IPS-18c (cell line): ENCODE measurements around the gene NCSTN.

Experiments used
- H3K4me3 ChIP-seq: 2 replicates; pipeline ENCODE4 v1.7.0; 2013; ENCODE audit warnings: low read depth, mild to moderate bottlenecking, low read length, moderate library complexity; ENCODE audit not compliant: insufficient read depth
- H3K9me3 ChIP-seq: one replicate; pipeline ENCODE4 v1.6.1; 2013; ENCODE audit warnings: mild to moderate bottlenecking, low read length, moderate library complexity; ENCODE audit not compliant: control insufficient read depth, insufficient read depth

Gene NCSTN

GRCh38 chr1:160342953-160343869, at the start of gene NCSTN, which contains the start of gene COPA:
NCSTN (plus strand) TSS chr1:160343383; CDS start chr1:160343397, 14 bp downstream.
COPA (minus strand) TSS chr1:160343250; CDS start chr1:160343170, 80 bp downstream.
- H3K9me3 ChIP-seq, result no peaks in the 10 kb centered on the region
- peak within 1 kb of the TSS; percentile 87 for H3K4me3 ChIP-seq

DNA sequence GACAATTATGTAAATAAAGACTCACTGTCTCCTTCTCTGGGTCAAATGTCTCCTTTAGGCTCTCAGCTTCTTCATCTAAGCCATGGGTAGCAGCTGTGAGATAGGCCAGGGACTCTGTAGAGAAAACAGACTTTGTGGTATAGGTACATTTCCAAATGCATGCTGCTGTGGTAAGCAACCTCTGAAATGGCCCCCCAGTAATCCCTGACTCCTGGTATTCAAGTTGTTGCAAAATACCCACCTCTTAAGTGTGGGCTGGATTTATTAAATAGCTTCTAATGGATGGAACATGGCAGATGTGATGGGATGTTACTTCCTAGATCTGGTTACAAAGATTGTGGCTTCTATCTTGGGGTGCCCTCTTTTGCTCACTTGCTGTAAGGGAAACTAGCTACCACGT, 47.1 kb upstream of the NCSTN start:
- Histone ChIP-seq H3K4me3 (no peak overlapping the region), H3K9me3 (no peaks in the 10 kb centered on the region)

- Histone ChIP-seq H3K4me3 (no peak overlapping the region), H3K9me3 (no peaks in the 10 kb centered on the region)
These were observed 43.0 kb upstream of the NCSTN start for GRCh38 chr1:160300173-160300572.

DNA sequence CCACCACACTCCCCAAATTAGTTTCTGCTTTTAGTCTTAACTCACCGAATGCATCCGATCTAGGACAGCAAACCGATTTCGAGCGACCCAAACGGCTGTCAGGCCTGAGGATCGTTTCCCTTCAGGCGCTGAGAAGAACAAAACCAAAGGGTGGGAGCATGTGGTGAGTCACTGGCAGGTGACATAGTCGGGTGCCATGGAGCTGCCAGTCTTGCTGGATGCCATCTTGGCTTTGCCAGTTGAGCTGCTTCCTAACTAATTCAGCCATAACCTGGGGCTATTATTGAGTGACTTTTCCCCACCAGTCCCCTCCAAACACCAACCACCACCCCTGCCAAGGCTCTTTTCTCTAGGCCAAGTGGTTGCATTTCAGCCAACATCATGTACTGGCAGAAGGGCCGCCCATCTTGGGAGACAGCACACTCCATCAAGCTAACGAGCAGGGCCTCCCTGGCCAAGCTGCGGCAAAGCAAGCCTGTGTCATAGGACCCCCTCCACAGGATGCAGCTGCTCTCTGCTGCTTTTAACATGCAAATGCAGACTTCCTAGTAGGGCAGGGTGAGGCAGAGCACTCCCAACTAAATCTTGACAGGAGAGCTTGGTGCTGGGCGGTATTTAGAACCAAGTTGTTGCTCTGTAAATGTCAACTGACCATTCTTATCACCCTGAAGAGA, 35.9 kb upstream of the NCSTN start:
- no peaks in the 10 kb centered on the region for H3K9me3 ChIP-seq
- no peak overlapping the region for H3K4me3 ChIP-seq

- Histone ChIP-seq H3K4me3 (no peak overlapping the region), H3K9me3 (peaks cover 2% of the 10 kb centered on the region)
These were observed 34.6 kb upstream of the NCSTN start for GRCh38 chr1:160308451-160309184.

GRCh38 chr1:160309185-160309557, 34.0 kb upstream of the NCSTN start:
- Histone ChIP-seq H3K4me3 (no peak overlapping the region), H3K9me3 (peaks cover 2% of the 10 kb centered on the region)

DNA sequence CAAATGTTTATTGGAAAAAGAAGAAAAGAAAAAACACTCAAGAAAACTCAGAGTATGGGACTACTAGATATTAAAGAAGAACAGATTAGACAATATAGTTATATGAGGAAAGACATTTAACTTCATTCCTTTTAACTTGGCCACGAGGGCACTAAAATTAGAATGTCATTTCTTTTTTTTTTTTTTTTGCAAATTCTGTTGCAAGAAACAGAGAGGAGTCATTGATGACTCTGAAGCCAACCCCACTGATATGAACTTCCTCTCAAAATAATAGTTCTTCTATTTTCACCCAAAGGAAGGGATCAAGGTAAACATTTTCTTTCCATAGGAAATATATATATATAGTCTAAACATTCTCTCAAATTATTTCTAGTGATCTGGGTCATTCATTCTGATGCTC, 33.6 kb upstream of the NCSTN start:
- H3K4me3 ChIP-seq, result no peak overlapping the region
- H3K9me3 ChIP-seq, result peaks cover 2% of the 10 kb centered on the region

DNA sequence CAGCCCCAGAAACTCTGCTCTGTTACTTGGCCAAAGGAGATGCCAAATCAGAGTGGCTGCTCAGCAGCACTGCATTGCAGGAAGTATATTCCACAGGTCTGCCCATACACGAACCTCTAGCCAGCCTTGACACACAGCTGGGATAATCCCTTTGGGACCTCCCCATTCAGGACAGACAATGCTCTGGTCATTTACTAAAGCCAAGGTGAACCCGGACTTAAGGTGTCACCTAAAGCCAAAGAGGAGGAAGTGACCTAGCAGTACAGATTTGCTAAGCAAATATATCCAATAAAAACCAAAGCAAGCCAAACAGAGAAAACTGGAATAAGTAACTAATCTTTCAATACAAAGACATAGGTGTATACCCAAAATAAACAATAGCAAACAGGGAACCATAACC, 27.8 kb upstream of the NCSTN start:
- H3K4me3 ChIP-seq, result no peak overlapping the region
- peaks cover 2% of the 10 kb centered on the region for H3K9me3 ChIP-seq

- Histone ChIP-seq H3K4me3 (no peak overlapping the region), H3K9me3 (no peaks in the 10 kb centered on the region)
These were observed 20.4 kb upstream of the NCSTN start for GRCh38 chr1:160322831-160323230.

- no peak overlapping the region for H3K4me3 ChIP-seq
These were observed 17.9 kb upstream of the NCSTN start for GRCh38 chr1:160325252-160325651.

DNA sequence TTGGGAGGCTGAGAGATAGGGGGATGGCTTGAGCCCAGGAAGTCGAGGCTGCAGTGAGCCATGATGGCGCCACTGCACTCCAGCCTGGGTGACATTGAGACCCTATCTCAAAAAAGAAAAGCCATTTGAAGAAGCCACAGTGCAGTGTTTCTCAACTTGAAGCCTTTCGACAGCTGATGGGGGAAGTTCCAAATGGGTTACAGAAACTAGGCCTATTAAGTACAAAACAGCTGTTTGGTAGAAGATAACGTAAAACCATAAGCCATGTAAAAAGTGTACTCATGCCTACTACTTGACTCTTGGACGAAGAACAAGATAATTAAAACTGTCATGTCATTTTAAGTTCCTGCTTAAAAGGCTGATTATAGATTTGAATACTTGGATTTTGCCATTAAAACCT, 16.8 kb upstream of the NCSTN start:
- Histone ChIP-seq H3K9me3 (no peaks in the 10 kb centered on the region), H3K4me3 (no peak overlapping the region)

More at GRCh38 chr1:160325252-160325651, 17.9 kb upstream of the NCSTN start:
- H3K9me3 ChIP-seq, result no peaks in the 10 kb centered on the region

DNA sequence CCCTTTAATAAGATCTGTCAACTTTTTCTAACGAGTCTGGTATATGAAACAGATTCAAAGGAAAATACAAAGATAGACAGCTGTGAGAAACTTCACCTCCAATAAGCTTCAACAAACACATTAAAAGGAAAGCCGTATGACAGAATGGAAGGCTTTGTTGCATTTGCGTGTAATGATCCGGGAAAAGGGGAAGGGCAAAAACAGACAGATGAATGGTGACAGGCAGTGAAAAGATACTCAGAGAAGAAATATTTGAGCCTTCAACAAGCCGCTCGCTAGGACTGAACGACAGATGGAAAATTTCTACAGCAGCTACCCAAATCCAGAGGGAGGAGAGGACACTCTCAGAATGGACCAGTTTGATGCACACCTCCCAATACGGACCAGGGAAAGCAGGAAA, 15.0 kb upstream of the NCSTN start:
- no peak overlapping the region for H3K4me3 ChIP-seq

DNA sequence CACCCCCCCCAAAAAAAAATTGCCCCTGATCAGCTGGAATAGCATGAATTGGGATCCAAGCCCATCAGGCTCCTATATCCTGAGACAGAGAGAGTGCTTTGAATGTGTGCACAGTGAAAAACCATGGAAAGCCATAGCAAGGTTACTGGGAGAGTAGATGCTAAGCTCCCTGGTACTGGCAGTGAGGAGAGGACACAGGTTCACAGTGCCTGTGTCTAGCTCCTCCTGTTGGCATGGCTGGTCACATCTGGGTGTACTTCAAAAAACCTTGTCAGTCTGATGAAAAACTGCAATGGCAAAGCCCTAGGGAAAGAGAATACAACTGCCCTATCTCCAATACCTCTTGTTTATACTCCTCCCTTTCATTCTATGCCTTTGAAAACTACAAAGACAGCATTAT, 13.1 kb upstream of the NCSTN start:
- no peaks in the 10 kb centered on the region for H3K9me3 ChIP-seq

More for the DNA sequence above, 15.0 kb upstream of the NCSTN start:
- H3K9me3 ChIP-seq, result no peaks in the 10 kb centered on the region

GRCh38 chr1:160332516-160332915, 10.7 kb upstream of the NCSTN start:
- no peak overlapping the region for H3K4me3 ChIP-seq
- no peaks in the 10 kb centered on the region for H3K9me3 ChIP-seq

More for the DNA sequence above, 13.1 kb upstream of the NCSTN start:
- H3K4me3 ChIP-seq, result no peak overlapping the region

GRCh38 chr1:160338580-160338979, 4.6 kb upstream of the NCSTN start:
- Histone ChIP-seq H3K9me3 (no peaks in the 10 kb centered on the region), H3K4me3 (no peak overlapping the region)

GRCh38 chr1:160340146-160340545, 3.0 kb upstream of the NCSTN start:
- no peaks in the 10 kb centered on the region for H3K9me3 ChIP-seq
- H3K4me3 ChIP-seq, result no peak overlapping the region

DNA sequence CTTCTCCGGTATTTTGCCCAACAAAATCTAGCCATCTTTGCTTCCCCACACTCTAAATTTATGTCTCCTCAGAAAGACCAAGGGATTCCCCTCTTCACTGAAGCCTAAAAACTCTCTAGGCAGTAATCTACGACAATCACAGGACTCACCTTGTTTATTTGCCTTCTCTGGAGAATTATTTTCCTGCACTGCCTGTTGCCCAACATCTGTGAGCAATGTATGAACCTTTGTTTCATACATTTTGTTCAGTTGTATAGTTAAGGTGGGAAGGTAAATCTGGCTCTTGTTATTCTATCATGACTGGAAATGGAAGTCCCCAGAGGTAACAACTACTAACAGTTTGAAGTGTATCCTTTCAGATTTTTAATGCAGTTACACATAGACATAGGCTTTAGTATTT, 2.3 kb upstream of the NCSTN start:
- no peaks in the 10 kb centered on the region for H3K9me3 ChIP-seq
- H3K4me3 ChIP-seq, result no peak overlapping the region
